Trophoblast cell (in vitro differentiated cells and primary cell): ENCODE data around the gene GNGT2.
"Not testable (repeated sequence)": the region's sequence is repeated elsewhere in the genome, so short reads cannot be mapped to it uniquely, and the experiment has no call there.

Source experiments
- DNase-seq, 2 donors: peaks; one replicate each; pipeline ENCODE4 v3.0.0-alpha.2; 2016
- H2AFZ ChIP-seq: 2 replicates; pipeline ENCODE4 v1.6.1; 2013; ENCODE audit warnings: low read length, moderate library complexity, mild to moderate bottlenecking; ENCODE audit not compliant: insufficient read depth, poor library complexity
- H2AK5ac ChIP-seq: 2 replicates; pipeline ENCODE4 v1.6.1; 2013; ENCODE audit warnings: mild to moderate bottlenecking, low read length
- H2BK120ac ChIP-seq: 2 replicates; pipeline ENCODE4 v1.6.1; 2013; ENCODE audit warnings: low read length, mild to moderate bottlenecking, moderate library complexity; ENCODE audit not compliant: insufficient read depth, poor library complexity
- H2BK12ac ChIP-seq: 2 replicates; pipeline ENCODE4 v1.6.1; 2013; ENCODE audit warnings: mild to moderate bottlenecking, low read length, moderate library complexity
- H2BK5ac ChIP-seq: 2 replicates; pipeline ENCODE4 v1.6.1; 2013; ENCODE audit warnings: low read length, low read depth, moderate library complexity, mild to moderate bottlenecking; ENCODE audit not compliant: poor library complexity
- H3K14ac ChIP-seq: 2 replicates; pipeline ENCODE4 v1.6.1; 2013; ENCODE audit warnings: mild to moderate bottlenecking, low read length
- H3K18ac ChIP-seq: 2 replicates; pipeline ENCODE4 v1.6.1; 2013; ENCODE audit warnings: mild to moderate bottlenecking, low read length
- H3K23ac ChIP-seq: 2 replicates; pipeline ENCODE4 v1.6.1; 2013; ENCODE audit warnings: low read length
- H3K27ac ChIP-seq: 2 replicates; pipeline ENCODE4 v1.5.1; 2013; ENCODE audit warnings: low read depth, mild to moderate bottlenecking, inconsistent platforms, low read length, moderate library complexity
- H3K27me3 ChIP-seq: 2 replicates; pipeline ENCODE4 v1.6.1; 2013; ENCODE audit warnings: inconsistent platforms, mild to moderate bottlenecking, low read length, moderate library complexity; ENCODE audit not compliant: insufficient read depth
- H3K36me3 ChIP-seq, 2 experiments: 1 replicate in 1 of 2; 2 replicates in 1 of 2; pipeline ENCODE4 v1.6.1; 2013; ENCODE audit warnings: low read length in 2 of 2, mild to moderate bottlenecking in 2 of 2, moderate library complexity in 1 of 2; ENCODE audit not compliant: insufficient read depth in 2 of 2, control insufficient read depth in 1 of 2
- H3K4ac ChIP-seq: 2 replicates; pipeline ENCODE4 v1.6.1; 2013; ENCODE audit warnings: low read depth, mild to moderate bottlenecking, low read length, moderate library complexity
- H3K4me1 ChIP-seq, 2 experiments: 1 replicate in 1 of 2; 2 replicates in 1 of 2; pipeline ENCODE4 v1.6.1; 2013; ENCODE audit warnings: low read length in 2 of 2, mild to moderate bottlenecking in 2 of 2, moderate library complexity in 1 of 2; ENCODE audit not compliant: insufficient read depth in 2 of 2, control insufficient read depth in 1 of 2
- H3K4me2 ChIP-seq: 2 replicates; pipeline ENCODE4 v1.6.1; 2013; ENCODE audit warnings: inconsistent platforms, mild to moderate bottlenecking, low read length, moderate library complexity
- H3K4me3 ChIP-seq: 2 replicates; pipeline ENCODE4 v1.5.1; 2013; ENCODE audit warnings: mild to moderate bottlenecking, low read depth, low read length, inconsistent platforms
- H3K79me1 ChIP-seq: one replicate; pipeline ENCODE4 v1.6.1; 2013; ENCODE audit warnings: low read length
- H3K79me2 ChIP-seq: 2 replicates; pipeline ENCODE4 v1.6.1; 2013; ENCODE audit warnings: low read length, mild to moderate bottlenecking; ENCODE audit not compliant: control insufficient read depth, insufficient read depth, poor library complexity
- H3K9ac ChIP-seq: 2 replicates; pipeline ENCODE4 v1.6.1; 2013; ENCODE audit warnings: mild to moderate bottlenecking, low read length
- H3K9me3 ChIP-seq: 2 replicates; pipeline ENCODE4 v1.6.1; 2013; ENCODE audit warnings: low read depth, mild to moderate bottlenecking, control low read depth, inconsistent platforms, low read length; ENCODE audit not compliant: insufficient read depth
- H4K12ac ChIP-seq: 2 replicates; pipeline ENCODE4 v1.6.1; 2013; ENCODE audit warnings: low read depth, mild to moderate bottlenecking, low read length, moderate library complexity
- H4K8ac ChIP-seq: 2 replicates; pipeline ENCODE4 v1.6.1; 2013; ENCODE audit warnings: low read depth, mild to moderate bottlenecking, low read length, moderate library complexity
- H4K91ac ChIP-seq: one replicate; pipeline ENCODE4 v1.6.1; 2013; ENCODE audit warnings: low read depth, mild to moderate bottlenecking, low read length, moderate library complexity
- WGBS: extraction: QIAGEN DNeasy Blood & Tissue Kit; methylation state at CpG from one replicate; pipeline ENCODE4 v1.1.7; 2013; ENCODE audit warnings: missing lambda C conversion rate; ENCODE audit not compliant: insufficient read length, insufficient coverage; ENCODE audit errors: extremely low coverage; 5-methylcytosine and 5-hydroxymethylcytosine counted together

Gene GNGT2

GRCh38 chr17:49191409-49191916 is 18.9 kb downstream of the GNGT2 start:
- no peak overlapping the region for H3K23ac ChIP-seq
- peaks cover 2% of the 10 kb centered on the region for H3K79me2 ChIP-seq
- no peak overlapping the region for H2AK5ac ChIP-seq
- no peak for DNase-seq
- WGBS, result no CpG with 5 or more reads among the region's 8 CpGs
- H3K27ac ChIP-seq, result no peak overlapping the region
- no peak overlapping the region for H2BK5ac ChIP-seq
- no peaks in the 10 kb centered on the region for H3K27me3 ChIP-seq
- no peaks in the 10 kb centered on the region for H3K36me3 ChIP-seq
- no peak overlapping the region for H4K12ac ChIP-seq
- H4K91ac ChIP-seq, result no peak overlapping the region
- H3K18ac ChIP-seq, result no peak overlapping the region
- no peak overlapping the region for H3K14ac ChIP-seq
- peaks cover 2 to 3% of the 10 kb centered on the region in 2 experiments for H3K4me1 ChIP-seq
- no peak overlapping the region for H2BK12ac ChIP-seq
- H3K4me3 ChIP-seq, result peak overlapping the region; percentile 90
- H2AFZ ChIP-seq, result peak overlapping the region; percentile 91
- no peak overlapping the region for H3K9ac ChIP-seq
- H4K8ac ChIP-seq, result peak overlapping the region; percentile 76
- H3K4ac ChIP-seq, result no peak overlapping the region
- peak overlapping the region; percentile 17 for H2BK120ac ChIP-seq
- peak overlapping the region; percentile 72 for H3K4me2 ChIP-seq
- H3K79me1 ChIP-seq, result peaks cover 4% of the 10 kb centered on the region
- no peaks in the 10 kb centered on the region for H3K9me3 ChIP-seq

DNA sequence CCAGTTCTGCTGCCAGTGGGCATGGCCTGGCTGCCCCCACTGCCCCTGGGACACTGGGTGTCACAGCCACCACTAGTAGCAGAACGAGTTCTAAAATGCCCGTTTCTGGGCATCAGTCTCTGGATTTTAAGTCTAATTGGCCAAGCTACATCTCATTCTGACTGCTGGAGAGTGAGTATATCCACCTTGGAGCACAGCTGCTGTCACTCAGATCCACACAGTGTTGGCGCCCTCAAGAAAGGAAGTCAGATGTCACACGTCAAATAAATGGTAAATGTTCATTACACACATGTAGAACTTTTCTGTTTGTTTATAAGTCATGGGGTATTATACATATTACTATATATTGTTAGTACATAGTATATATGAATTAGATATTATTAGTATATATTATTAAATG is 19.4 kb downstream of the GNGT2 start:
- Histone ChIP-seq H3K14ac (no peak overlapping the region), H3K9me3 (no peaks in the 10 kb centered on the region), H2BK5ac (no peak overlapping the region), H2BK120ac (no peak overlapping the region), H2BK12ac (no peak overlapping the region), H4K91ac (no peak overlapping the region), H3K79me1 (peaks cover 4% of the 10 kb centered on the region), H3K79me2 (peaks cover 2% of the 10 kb centered on the region), H3K4me3 (peak overlapping the region; percentile 39), H3K18ac (no peak overlapping the region), H4K12ac (no peak overlapping the region), H2AK5ac (no peak overlapping the region), H3K4me1 (peaks cover 2 to 3% of the 10 kb centered on the region in 2 experiments), H3K23ac (no peak overlapping the region), H2AFZ (no peak overlapping the region), H3K36me3 (no peaks in the 10 kb centered on the region), H4K8ac (no peak overlapping the region), H3K4me2 (no peak overlapping the region), H3K27ac (no peak overlapping the region), H3K27me3 (no peaks in the 10 kb centered on the region), H3K4ac (no peak overlapping the region), H3K9ac (peak overlapping the region; percentile 49)
- no peak for DNase-seq
- no CpG with 5 or more reads among the region's 4 CpGs for WGBS

DNA sequence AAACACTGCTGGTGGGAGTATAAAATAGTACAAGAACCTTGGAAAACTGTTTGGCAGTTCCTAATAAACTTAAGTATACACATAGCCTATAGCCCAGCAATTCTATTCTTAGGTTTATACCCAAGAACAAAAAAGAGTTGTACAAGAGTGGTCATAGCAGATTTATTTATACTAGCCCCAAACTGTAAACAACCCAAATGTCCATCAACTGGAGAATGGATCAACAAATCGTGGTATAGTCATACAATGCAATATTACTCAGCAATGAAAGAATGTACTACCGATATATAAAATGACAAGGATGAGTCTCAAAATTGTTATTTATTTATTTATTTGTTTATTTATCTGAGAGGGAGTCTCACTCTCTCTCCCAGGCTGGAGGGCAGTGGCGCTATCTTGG is 23.1 kb downstream of the GNGT2 start:
- no peak overlapping the region for H3K9ac ChIP-seq
- H2AFZ ChIP-seq, result no peak overlapping the region
- peaks cover 2% of the 10 kb centered on the region for H3K79me1 ChIP-seq
- WGBS, result no CpG with 5 or more reads among the region's 3 CpGs
- H2BK120ac ChIP-seq, result no peak overlapping the region
- no peak overlapping the region for H2AK5ac ChIP-seq
- no peak for DNase-seq
- no peak overlapping the region for H4K91ac ChIP-seq
- H3K4me2 ChIP-seq, result no peak overlapping the region
- H3K18ac ChIP-seq, result no peak overlapping the region
- H3K9me3 ChIP-seq, result peaks cover 16% of the 10 kb centered on the region
- H3K36me3 ChIP-seq, result no peaks in the 10 kb centered on the region
- no peak overlapping the region for H4K12ac ChIP-seq
- H4K8ac ChIP-seq, result no peak overlapping the region
- H3K4me1 ChIP-seq, result no peaks in the 10 kb centered on the region
- H3K4me3 ChIP-seq, result no peak overlapping the region
- no peak overlapping the region for H2BK12ac ChIP-seq
- no peak overlapping the region for H3K27ac ChIP-seq
- H3K23ac ChIP-seq, result no peak overlapping the region
- H3K79me2 ChIP-seq, result peaks cover 2% of the 10 kb centered on the region
- H3K27me3 ChIP-seq, result no peaks in the 10 kb centered on the region
- H3K4ac ChIP-seq, result no peak overlapping the region
- no peak overlapping the region for H2BK5ac ChIP-seq
- no peak overlapping the region for H3K14ac ChIP-seq

GRCh38 chr17:49185381-49185780 is 25.0 kb downstream of the GNGT2 start:
- H2BK5ac ChIP-seq, H3K4me1 ChIP-seq, H3K23ac ChIP-seq, H3K79me2 ChIP-seq, H3K27ac ChIP-seq, H2BK12ac ChIP-seq, H3K79me1 ChIP-seq, DNase-seq, H3K4me3 ChIP-seq, H3K9ac ChIP-seq, H2AK5ac ChIP-seq, H4K8ac ChIP-seq, H3K18ac ChIP-seq, H3K4ac ChIP-seq, H3K36me3 ChIP-seq, H4K12ac ChIP-seq, H3K4me2 ChIP-seq, H4K91ac ChIP-seq, H2BK120ac ChIP-seq, H2AFZ ChIP-seq, H3K14ac ChIP-seq, H3K27me3 ChIP-seq: not testable (repeated sequence)
- H3K9me3 ChIP-seq, result peaks cover 16% of the 10 kb centered on the region
- no CpG with 5 or more reads among the region's 1 CpG for WGBS
